Measurements from ENCODE around the gene PSMA4. TPM values are rescaled to one million over a fixed set of nuclear protein-coding genes. Genes with fewer than 3 reads are reported as not detected.
"Not testable (repeated sequence)": the region's sequence is repeated elsewhere in the genome, so short reads cannot be mapped to it uniquely, and the experiment has no call there.

Gene PSMA4
- total RNA-seq, 1 donor from 2014 or later = 595 TPM

DNA sequence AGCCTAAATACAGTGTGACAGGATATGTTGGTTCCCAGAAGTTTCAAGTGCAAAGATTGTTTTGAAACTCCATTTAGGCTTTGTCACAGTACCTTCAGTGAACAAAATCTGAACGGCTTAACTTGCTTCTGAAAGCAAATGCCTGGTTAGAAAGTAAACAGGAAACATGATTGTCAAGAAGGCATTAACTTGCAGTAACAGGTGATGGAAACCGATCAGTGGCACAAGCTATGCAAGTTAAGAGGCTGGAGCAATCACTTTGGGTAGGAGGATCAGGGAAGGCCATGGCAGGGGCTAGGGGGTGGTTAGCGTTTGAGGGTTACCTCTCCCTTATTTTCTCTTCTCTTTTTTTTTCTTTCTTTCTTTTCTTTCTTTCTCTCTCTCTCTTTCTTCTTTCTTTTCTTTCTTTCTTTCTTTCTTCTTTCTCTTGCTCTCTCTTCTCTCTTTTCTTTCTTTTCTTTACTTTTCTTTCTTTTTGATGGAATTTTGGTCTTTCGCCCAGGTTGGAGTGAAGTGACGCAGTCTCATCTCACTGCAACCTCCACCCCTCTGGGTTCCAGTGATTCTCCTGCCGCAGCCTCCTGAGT is 30.4 kb upstream of the PSMA4 start:
- no peaks in the 10 kb centered on the region for H3K9me3 ChIP-seq (ENCODE audit: low read depth)
- no peaks in the 10 kb centered on the region for H3K36me3 ChIP-seq
- H3K4me1 Mint-ChIP-seq = peaks cover 15% of the 10 kb centered on the region
- H3F3A ChIP-seq (ENCODE audit: low read depth) = peaks cover 20% of the 10 kb centered on the region
- TF ChIP-seq EZH2phosphoT487 (IDR thresholded peaks at IDR 0.05) = no peak
- TF ChIP-seq EZH2 (IDR thresholded peaks at IDR 0.05) = no peak
- TF ChIP-seq, protein P1, sequence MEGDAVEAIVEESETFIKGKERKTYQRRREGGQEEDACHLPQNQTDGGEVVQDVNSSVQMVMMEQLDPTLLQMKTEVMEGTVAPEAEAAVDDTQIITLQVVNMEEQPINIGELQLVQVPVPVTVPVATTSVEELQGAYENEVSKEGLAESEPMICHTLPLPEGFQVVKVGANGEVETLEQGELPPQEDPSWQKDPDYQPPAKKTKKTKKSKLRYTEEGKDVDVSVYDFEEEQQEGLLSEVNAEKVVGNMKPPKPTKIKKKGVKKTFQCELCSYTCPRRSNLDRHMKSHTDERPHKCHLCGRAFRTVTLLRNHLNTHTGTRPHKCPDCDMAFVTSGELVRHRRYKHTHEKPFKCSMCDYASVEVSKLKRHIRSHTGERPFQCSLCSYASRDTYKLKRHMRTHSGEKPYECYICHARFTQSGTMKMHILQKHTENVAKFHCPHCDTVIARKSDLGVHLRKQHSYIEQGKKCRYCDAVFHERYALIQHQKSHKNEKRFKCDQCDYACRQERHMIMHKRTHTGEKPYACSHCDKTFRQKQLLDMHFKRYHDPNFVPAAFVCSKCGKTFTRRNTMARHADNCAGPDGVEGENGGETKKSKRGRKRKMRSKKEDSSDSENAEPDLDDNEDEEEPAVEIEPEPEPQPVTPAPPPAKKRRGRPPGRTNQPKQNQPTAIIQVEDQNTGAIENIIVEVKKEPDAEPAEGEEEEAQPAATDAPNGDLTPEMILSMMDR (IDR thresholded peaks at IDR 0.05) = no peak
- no peak overlapping the region for H3K4me2 ChIP-seq
- H3K4me3 ChIP-seq = no peak overlapping the region
- no peaks in the 10 kb centered on the region for H4K20me1 ChIP-seq (ENCODE audit: low read depth)
- H2AFZ ChIP-seq (replicated peaks) = no peak overlapping the region
- H3K27me3 Mint-ChIP-seq (ENCODE audit: insufficient read depth, low read depth) = peaks cover 11% of the 10 kb centered on the region
- no peak overlapping the region for H3K9ac ChIP-seq
- no peak overlapping the region for H3K4me3 Mint-ChIP-seq
- no peak overlapping the region for H3K27ac ChIP-seq
- H3K27ac Mint-ChIP-seq = no peak overlapping the region
- H3K4me1 ChIP-seq = peaks cover 6% of the 10 kb centered on the region
- H3K27me3 ChIP-seq = peaks cover 32% of the 10 kb centered on the region
- H3K36me3 Mint-ChIP-seq = no peaks in the 10 kb centered on the region
- H3K9me3 Mint-ChIP-seq = no peaks in the 10 kb centered on the region
- DNase-seq (ENCODE audit: low spot score) = no peak
- H3K79me2 ChIP-seq (ENCODE audit: low read depth) = no peaks in the 10 kb centered on the region

DNA sequence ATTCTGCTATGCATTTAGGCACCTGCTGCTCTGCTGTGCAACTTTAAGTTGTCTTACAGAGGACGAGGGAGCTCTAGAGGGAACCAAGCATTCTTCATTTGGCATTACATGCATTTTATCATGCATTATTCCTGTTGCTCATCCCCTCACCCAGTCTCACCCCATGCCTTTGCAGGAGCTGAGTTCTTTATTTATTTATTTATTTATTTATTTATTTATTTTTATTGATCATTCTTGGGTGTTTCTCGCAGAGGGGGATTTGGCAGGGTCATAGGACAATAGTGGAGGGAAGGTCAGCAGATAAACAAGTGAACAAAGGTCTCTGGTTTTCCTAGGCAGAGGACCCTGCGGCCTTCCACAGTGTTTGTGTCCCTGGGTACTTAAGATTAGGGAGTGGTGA is 20.2 kb upstream of the PSMA4 start:
- H3K4me1 Mint-ChIP-seq, H3K36me3 Mint-ChIP-seq: not testable (repeated sequence)

DNA sequence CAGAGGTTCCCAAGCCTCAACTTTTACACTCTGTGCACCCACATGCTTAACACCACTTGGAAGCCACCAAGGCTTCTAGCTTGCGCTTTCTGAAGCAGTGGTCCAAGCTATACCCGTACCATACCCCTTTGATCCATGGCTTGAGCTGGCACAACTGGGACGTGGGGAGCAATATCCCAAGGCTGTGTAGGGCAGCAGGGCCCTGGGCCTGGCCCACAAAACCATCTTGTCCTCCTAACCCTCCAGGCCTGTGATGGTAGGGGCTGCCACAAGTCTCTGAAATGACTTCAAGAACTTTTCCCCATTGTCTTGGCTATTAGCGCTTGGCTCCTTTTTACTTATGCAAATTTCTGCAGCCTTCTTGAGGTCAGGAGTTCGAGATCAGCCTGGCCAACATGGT is 16.0 kb upstream of the PSMA4 start:
- Histone ChIP-seq H3K27ac (no peak overlapping the region), H3K4me2 (no peak overlapping the region), H3K4me3 (no peak overlapping the region), H3K9me3 (ENCODE audit: low read depth) (no peaks in the 10 kb centered on the region), H3K36me3 (no peaks in the 10 kb centered on the region), H2AFZ (replicated peaks) (no peak overlapping the region), H3K79me2 (ENCODE audit: low read depth) (no peaks in the 10 kb centered on the region), H3K4me1 (peaks cover 5% of the 10 kb centered on the region), H3K27me3 (no peaks in the 10 kb centered on the region), H4K20me1 (ENCODE audit: low read depth) (no peaks in the 10 kb centered on the region), H3F3A (ENCODE audit: low read depth) (no peaks in the 10 kb centered on the region), H3K9ac (no peak overlapping the region)
- Mint-ChIP-seq H3K4me3 (no peak overlapping the region), H3K27me3 (ENCODE audit: insufficient read depth, low read depth) (peaks cover 9% of the 10 kb centered on the region), H3K36me3 (no peaks in the 10 kb centered on the region), H3K4me1 (no peaks in the 10 kb centered on the region), H3K9me3 (peaks cover 8% of the 10 kb centered on the region), H3K27ac (no peak overlapping the region)
- TF ChIP-seq EZH2 (IDR thresholded peaks at IDR 0.05) (no peak), EZH2phosphoT487 (IDR thresholded peaks at IDR 0.05) (no peak)
- TF ChIP-seq, protein P1 (IDR thresholded peaks at IDR 0.05) = no peak
- DNase-seq (ENCODE audit: low spot score) = no peak

More for the DNA sequence above, 20.2 kb upstream of the PSMA4 start:
- not testable (repeated sequence) for H2AFZ ChIP-seq (replicated peaks); H3K4me3 ChIP-seq; H3K4me2 ChIP-seq; DNase-seq (ENCODE audit: low spot score); H3K27me3 ChIP-seq; H3K27me3 Mint-ChIP-seq (ENCODE audit: insufficient read depth, low read depth); H3K79me2 ChIP-seq (ENCODE audit: low read depth); H4K20me1 ChIP-seq (ENCODE audit: low read depth); H3F3A ChIP-seq (ENCODE audit: low read depth); H3K27ac Mint-ChIP-seq; H3K9me3 ChIP-seq (ENCODE audit: low read depth); H3K9me3 Mint-ChIP-seq; H3K36me3 ChIP-seq; H3K9ac ChIP-seq; H3K4me3 Mint-ChIP-seq; H3K4me1 ChIP-seq
- H3K27ac ChIP-seq = peak overlapping the region; percentile 60

DNA sequence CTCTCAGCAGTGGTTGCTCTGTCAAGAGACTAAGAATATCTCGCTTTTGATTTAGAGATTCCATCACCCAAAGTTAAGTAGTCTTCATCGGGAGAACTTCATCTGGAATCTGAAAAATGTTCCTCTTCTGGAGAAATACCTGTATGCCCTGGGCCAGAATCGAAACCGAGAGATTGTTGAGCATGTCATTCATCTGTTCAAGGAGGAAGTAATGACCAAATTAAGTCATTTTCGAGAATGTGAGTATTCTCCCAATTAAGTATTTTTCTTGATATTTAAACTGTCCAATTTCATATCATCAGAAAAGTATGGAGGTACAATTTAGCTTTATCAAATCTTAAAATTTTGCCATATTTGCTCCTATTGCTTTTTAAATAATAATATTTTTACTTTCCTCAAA is 12.9 kb upstream of the PSMA4 start:
- no peak overlapping the region for H3K27ac Mint-ChIP-seq
- H3F3A ChIP-seq (ENCODE audit: low read depth) = no peaks in the 10 kb centered on the region
- TF ChIP-seq EZH2phosphoT487 (IDR thresholded peaks at IDR 0.05) (no peak), EZH2 (IDR thresholded peaks at IDR 0.05) (no peak)
- TF ChIP-seq, protein P1 (IDR thresholded peaks at IDR 0.05) = no peak
- no peak overlapping the region for H3K9ac ChIP-seq
- no peaks in the 10 kb centered on the region for H3K4me1 Mint-ChIP-seq
- H3K27me3 ChIP-seq = no peaks in the 10 kb centered on the region
- H3K4me3 Mint-ChIP-seq = no peak overlapping the region
- H3K4me3 ChIP-seq = no peak overlapping the region
- H2AFZ ChIP-seq (replicated peaks) = no peak overlapping the region
- no peaks in the 10 kb centered on the region for H4K20me1 ChIP-seq (ENCODE audit: low read depth)
- DNase-seq (ENCODE audit: low spot score) = no peak
- no peaks in the 10 kb centered on the region for H3K9me3 ChIP-seq (ENCODE audit: low read depth)
- H3K4me2 ChIP-seq = no peak overlapping the region
- no peaks in the 10 kb centered on the region for H3K36me3 Mint-ChIP-seq
- no peak overlapping the region for H3K27ac ChIP-seq
- H3K4me1 ChIP-seq = no peaks in the 10 kb centered on the region
- H3K36me3 ChIP-seq = no peaks in the 10 kb centered on the region
- peaks cover 8% of the 10 kb centered on the region for H3K9me3 Mint-ChIP-seq
- H3K27me3 Mint-ChIP-seq (ENCODE audit: insufficient read depth, low read depth) = peaks cover 13% of the 10 kb centered on the region
- no peaks in the 10 kb centered on the region for H3K79me2 ChIP-seq (ENCODE audit: low read depth)

All from neural progenitor cell (in vitro differentiated cells).